Measurements from ENCODE around the gene RNF157. TPM values are rescaled to one million over a fixed set of nuclear protein-coding genes. Genes with fewer than 3 reads are reported as not detected.

The RNF157 gene
- total and polyA plus RNA-seq, 2 of the 13 experiments (the other 11 are each of a cell fraction or from before 2014, with no cell fraction given) = 0.44 to 1.5 TPM

- TF ChIP-seq MLXIP (CRISPR knock-in tag; IDR thresholded peaks at IDR 0.05; ENCODE audit: borderline replicate concordance) = no peak
- TF ChIP-seq ZXDC (CRISPR knock-in tag; IDR thresholded peaks at IDR 0.05) = no peak
- TF ChIP-seq ZFP36L2 (CRISPR knock-in tag; IDR thresholded peaks at IDR 0.05) = no peak; the same call in 1 of the 2 replicates
- peak; percentile 65; the same call in 1 of the 2 replicates for TF ChIP-seq ZNF691 (CRISPR knock-in tag; IDR thresholded peaks at IDR 0.05; ENCODE audit: borderline replicate concordance, low read depth)
- peak; percentile 95; the same call in 1 of the 2 replicates for TF ChIP-seq ZBTB42 (CRISPR knock-in tag; IDR thresholded peaks at IDR 0.05)
- TF ChIP-seq IRF2 (CRISPR knock-in tag; IDR thresholded peaks at IDR 0.05) = no peak; the same call in 1 of the 2 replicates
- no peak for TF ChIP-seq MNT (IDR thresholded peaks at IDR 0.05)
- TF ChIP-seq ZNF816 (CRISPR knock-in tag; IDR thresholded peaks at IDR 0.05; ENCODE audit: borderline replicate concordance) = peak; percentile 86; the same call in 1 of the 2 replicates
- TF ChIP-seq PRPF4 (IDR thresholded peaks at IDR 0.05; ENCODE audit: low read depth, low read length, poor library complexity, severe bottlenecking) = peak; percentile 97
- TF ChIP-seq ZC3H4 (CRISPR knock-in tag; IDR thresholded peaks at IDR 0.05; ENCODE audit: borderline replicate concordance) = no peak
- TF ChIP-seq ZNF484 (CRISPR knock-in tag; IDR thresholded peaks at IDR 0.05; ENCODE audit: borderline replicate concordance, low read depth) = no peak
- no peak for TF ChIP-seq SMARCE1 (IDR thresholded peaks at IDR 0.05; ENCODE audit: borderline replicate concordance)
- TF ChIP-seq ZNF629 (CRISPR knock-in tag; conservative IDR thresholded peaks at IDR 0.05) = peak; percentile 10; the same call in 1 of the 2 replicates
- TF ChIP-seq ZGPAT (CRISPR knock-in tag; IDR thresholded peaks at IDR 0.05) = peak; percentile 94
- TF ChIP-seq ZNF30 (CRISPR knock-in tag; IDR thresholded peaks at IDR 0.05) = no peak; the same call in 1 of the 2 replicates
- TF ChIP-seq ZNF788 (CRISPR knock-in tag; IDR thresholded peaks at IDR 0.05; ENCODE audit: borderline replicate concordance) = peak; percentile 84; the same call in 1 of the 2 replicates
- TF ChIP-seq ZNF558 (CRISPR knock-in tag; IDR thresholded peaks at IDR 0.05; ENCODE audit: borderline replicate concordance) = no peak
These were observed 101.9 kb downstream of the RNF157 start (continued) for GRCh38 chr17:76138234-76138895.
